A673 (cell line): ENCODE measurements around the gene CD28.

Experiments used
- CTCF ChIP-seq: fragments of 300-800, 200-600 bp; sonication (generic); conservative IDR thresholded peaks from 2 replicates; pipeline ENCODE4 v1.5.1; 2017; ENCODE audit warnings: low read depth, mild to moderate bottlenecking, antibody characterized with exemption, low read length, moderate library complexity, mixed read lengths
- EZH2 ChIP-seq: fragments of 200-600 bp; sonication (generic); IDR thresholded peaks from 2 replicates; pipeline ENCODE4 v1.6.1; 2017; ENCODE audit warnings: borderline replicate concordance, low read depth, mild to moderate bottlenecking, mixed read lengths, antibody characterized with exemption, low read length; ENCODE audit not compliant: poor library complexity, severe bottlenecking

- no peak for TF ChIP-seq CTCF
- no peak for TF ChIP-seq EZH2
These were observed 9.2 kb upstream of the CD28 start for GRCh38 chr2:203697190-203697589.
